Measurements from ENCODE around the gene ARCN1. TPM values are rescaled to one million over a fixed set of nuclear protein-coding genes. Genes with fewer than 3 reads are reported as not detected.

ARCN1 gene
- total RNA-seq (100 to 1,000 TPM; 128 to 170 TPM), polyA plus RNA-seq (10 to 100 TPM; 67.6 to 69.0 TPM)
- long read RNA-seq, donor 1, transcript ARCN1-201 (10 exons, 3,845 nt): major isoform, 6 of 44 reads
- long read RNA-seq, donor 1, partial matches to known transcripts: 15 of 44 reads
- long read RNA-seq, donor 1, other reads (novel, unspliced or antisense): 23 of 44 reads
- long read RNA-seq, donor 2, transcript ARCN1-201 (10 exons, 3,845 nt): major isoform, 17 of 42 reads
- long read RNA-seq, donor 2, partial matches to known transcripts: 19 of 42 reads
- long read RNA-seq, donor 2, other reads (novel, unspliced or antisense): 6 of 42 reads

GRCh38 chr11:118572061-118572980 is at the start of gene ARCN1:
ARCN1 (plus strand) TSS chr11:118572409; CDS start chr11:118572548, 139 bp downstream.
- Histone ChIP-seq H3K27ac (ENCODE audit: low read depth in 1 of 2, low read length in 2 of 2) (peak within 1 kb of the TSS; percentile 84 to 91), H3K4me3 (ENCODE audit: low read length in 2 of 2) (peak within 1 kb of the TSS; percentile 46 to 56), H3K27me3 (ENCODE audit: control insufficient read depth in 1 of 2, insufficient read depth in 2 of 2, low read length in 1 of 2) (no peaks in the 10 kb centered on the region), H3K9me3 (ENCODE audit: control insufficient read depth, low read length) (no peaks in the 10 kb centered on the region), H3K4me1 (ENCODE audit: control insufficient read depth in 1 of 2, insufficient read depth in 2 of 2, low read length in 2 of 2) (no peaks in the 10 kb centered on the region), H3K36me3 (ENCODE audit: control insufficient read depth in 1 of 2, insufficient read depth in 2 of 2, low read length in 1 of 2) (no peaks in the 10 kb centered on the region)
- intact Hi-C loops (cut with DNase I): loop anchor here (5.0 kb wide), 1 partner anchor 35 kb away; the partner anchor contains the start of gene PHLDB1 (in 2 of the 2)
- DNase-seq (peak; percentile 88 to 91), ATAC-seq (ENCODE audit: low FRiP score) (peak; percentile 92)
- WGBS, 2 donors: 0% methylated on average over 51 to 55 of the region's 55 CpGs

GRCh38 chr11:118522571-118523072 is 49.6 kb upstream of the ARCN1 start:
- intact Hi-C loops (cut with DNase I): no loop called here
- no peaks in the 10 kb centered on the region for H3K27me3 ChIP-seq (ENCODE audit: control insufficient read depth in 1 of 2, insufficient read depth in 2 of 2, low read length in 1 of 2)
- no peaks in the 10 kb centered on the region for H3K4me1 ChIP-seq (ENCODE audit: control insufficient read depth in 1 of 2, insufficient read depth in 2 of 2, low read length in 2 of 2)
- H3K9me3 ChIP-seq (ENCODE audit: control insufficient read depth, low read length): no peaks in the 10 kb centered on the region
- peak overlapping the region in 1 of 2 donors; percentile 23 for H3K27ac ChIP-seq (ENCODE audit: low read depth in 1 of 2, low read length in 2 of 2)
- H3K4me3 ChIP-seq (ENCODE audit: low read length in 2 of 2): no peak overlapping the region
- peaks cover 7 to 19% of the 10 kb centered on the region in 2 donors for H3K36me3 ChIP-seq (ENCODE audit: control insufficient read depth in 1 of 2, insufficient read depth in 2 of 2, low read length in 1 of 2)
- no peak for ATAC-seq (ENCODE audit: low FRiP score)
- 32 to 37% methylated on average over 6 of the region's 6 CpGs for WGBS, 2 donors
- DNase-seq: no peak

GRCh38 chr11:118524356-118524755 is 47.9 kb upstream of the ARCN1 start:
- intact Hi-C loops (cut with DNase I): no loop called here
- no peaks in the 10 kb centered on the region for H3K27me3 ChIP-seq (ENCODE audit: control insufficient read depth in 1 of 2, insufficient read depth in 2 of 2, low read length in 1 of 2)
- ATAC-seq (ENCODE audit: low FRiP score): no peak
- DNase-seq: no peak
- no peaks in the 10 kb centered on the region for H3K4me1 ChIP-seq (ENCODE audit: control insufficient read depth in 1 of 2, insufficient read depth in 2 of 2, low read length in 2 of 2)
- H3K9me3 ChIP-seq (ENCODE audit: control insufficient read depth, low read length): no peaks in the 10 kb centered on the region
- no peak overlapping the region for H3K27ac ChIP-seq (ENCODE audit: low read depth in 1 of 2, low read length in 2 of 2)
- no peak overlapping the region for H3K4me3 ChIP-seq (ENCODE audit: low read length in 2 of 2)
- H3K36me3 ChIP-seq (ENCODE audit: control insufficient read depth in 1 of 2, insufficient read depth in 2 of 2, low read length in 1 of 2): peaks cover 7 to 19% of the 10 kb centered on the region in 2 donors

- no peaks in the 10 kb centered on the region for H3K4me1 ChIP-seq (ENCODE audit: control insufficient read depth in 1 of 2, insufficient read depth in 2 of 2, low read length in 2 of 2)
- DNase-seq: no peak
- H3K9me3 ChIP-seq (ENCODE audit: control insufficient read depth, low read length): no peaks in the 10 kb centered on the region
- WGBS, 2 donors: 89 to 90% methylated on average over 6 of the region's 6 CpGs
- ATAC-seq (ENCODE audit: low FRiP score): no peak
- H3K27ac ChIP-seq (ENCODE audit: low read depth in 1 of 2, low read length in 2 of 2): no peak overlapping the region
- intact Hi-C loops (cut with DNase I): loop anchor here in 1 of 2 donors (5.0 kb wide), 1 partner anchor 37 kb away; no protein-coding TSS in a partner anchor
- no peaks in the 10 kb centered on the region for H3K27me3 ChIP-seq (ENCODE audit: control insufficient read depth in 1 of 2, insufficient read depth in 2 of 2, low read length in 1 of 2)
- peaks cover 7 to 13% of the 10 kb centered on the region in 2 donors for H3K36me3 ChIP-seq (ENCODE audit: control insufficient read depth in 1 of 2, insufficient read depth in 2 of 2, low read length in 1 of 2)
- H3K4me3 ChIP-seq (ENCODE audit: low read length in 2 of 2): no peak overlapping the region
Measured at GRCh38 chr11:118524757-118525470, 47.3 kb upstream of the ARCN1 start.

GRCh38 chr11:118526688-118527087 is 45.5 kb upstream of the ARCN1 start:
- H3K4me1 ChIP-seq (ENCODE audit: control insufficient read depth in 1 of 2, insufficient read depth in 2 of 2, low read length in 2 of 2): no peaks in the 10 kb centered on the region

GRCh38 chr11:118527109-118527508 is 45.1 kb upstream of the ARCN1 start, which contains the start of gene TTC36:
TTC36 (plus strand) TSS chr11:118527474; CDS start chr11:118527495, 21 bp downstream.
- Histone ChIP-seq H3K4me3 (ENCODE audit: low read length in 2 of 2) (no peak within 1 kb of the TSS), H3K27me3 (ENCODE audit: control insufficient read depth in 1 of 2, insufficient read depth in 2 of 2, low read length in 1 of 2) (no peaks in the 10 kb centered on the region), H3K4me1 (ENCODE audit: control insufficient read depth in 1 of 2, insufficient read depth in 2 of 2, low read length in 2 of 2) (no peaks in the 10 kb centered on the region), H3K27ac (ENCODE audit: low read depth in 1 of 2, low read length in 2 of 2) (no peak within 1 kb of the TSS), H3K36me3 (ENCODE audit: control insufficient read depth in 1 of 2, insufficient read depth in 2 of 2, low read length in 1 of 2) (peaks cover 0 to 7% of the 10 kb centered on the region in 2 donors), H3K9me3 (ENCODE audit: control insufficient read depth, low read length) (no peaks in the 10 kb centered on the region)
- 55 to 58% methylated on average over 3 of the region's 3 CpGs for WGBS, 2 donors
- intact Hi-C loops (cut with DNase I): loop anchor here in 1 of 2 donors (5.0 kb wide), 1 partner anchor 35 kb away; no protein-coding TSS in a partner anchor
- no peak for ATAC-seq (ENCODE audit: low FRiP score)
- DNase-seq: no peak

More at GRCh38 chr11:118526688-118527087, 45.5 kb upstream of the ARCN1 start:
- no peaks in the 10 kb centered on the region for H3K27me3 ChIP-seq (ENCODE audit: control insufficient read depth in 1 of 2, insufficient read depth in 2 of 2, low read length in 1 of 2)
- intact Hi-C loops (cut with DNase I): loop anchor here in 1 of 2 donors (5.0 kb wide), 1 partner anchor 36 kb away; no protein-coding TSS in a partner anchor
- H3K4me3 ChIP-seq (ENCODE audit: low read length in 2 of 2): no peak overlapping the region
- H3K9me3 ChIP-seq (ENCODE audit: control insufficient read depth, low read length): no peaks in the 10 kb centered on the region
- ATAC-seq (ENCODE audit: low FRiP score) (no peak), DNase-seq (no peak)
- peaks cover 3 to 11% of the 10 kb centered on the region in 2 donors for H3K36me3 ChIP-seq (ENCODE audit: control insufficient read depth in 1 of 2, insufficient read depth in 2 of 2, low read length in 1 of 2)
- 79 to 84% methylated on average over 2 of the region's 2 CpGs for WGBS, 2 donors
- H3K27ac ChIP-seq (ENCODE audit: low read depth in 1 of 2, low read length in 2 of 2): no peak overlapping the region

GRCh38 chr11:118528511-118528910 is 43.7 kb upstream of the ARCN1 start:
- no peaks in the 10 kb centered on the region for H3K9me3 ChIP-seq (ENCODE audit: control insufficient read depth, low read length)
- H3K4me3 ChIP-seq (ENCODE audit: low read length in 2 of 2): no peak overlapping the region
- no peaks in the 10 kb centered on the region for H3K4me1 ChIP-seq (ENCODE audit: control insufficient read depth in 1 of 2, insufficient read depth in 2 of 2, low read length in 2 of 2)
- DNase-seq: no peak
- H3K36me3 ChIP-seq (ENCODE audit: control insufficient read depth in 1 of 2, insufficient read depth in 2 of 2, low read length in 1 of 2): peaks cover 0 to 2% of the 10 kb centered on the region in 2 donors
- no peak for ATAC-seq (ENCODE audit: low FRiP score)
- no peaks in the 10 kb centered on the region for H3K27me3 ChIP-seq (ENCODE audit: control insufficient read depth in 1 of 2, insufficient read depth in 2 of 2, low read length in 1 of 2)
- no peak overlapping the region for H3K27ac ChIP-seq (ENCODE audit: low read depth in 1 of 2, low read length in 2 of 2)
- 87 to 90% methylated on average over 6 of the region's 6 CpGs for WGBS, 2 donors
- intact Hi-C loops (cut with DNase I): loop anchor here in 1 of 2 donors (5.0 kb wide), 1 partner anchor 34 kb away; no protein-coding TSS in a partner anchor
